ENCODE data around the gene PAN3.

DNA sequence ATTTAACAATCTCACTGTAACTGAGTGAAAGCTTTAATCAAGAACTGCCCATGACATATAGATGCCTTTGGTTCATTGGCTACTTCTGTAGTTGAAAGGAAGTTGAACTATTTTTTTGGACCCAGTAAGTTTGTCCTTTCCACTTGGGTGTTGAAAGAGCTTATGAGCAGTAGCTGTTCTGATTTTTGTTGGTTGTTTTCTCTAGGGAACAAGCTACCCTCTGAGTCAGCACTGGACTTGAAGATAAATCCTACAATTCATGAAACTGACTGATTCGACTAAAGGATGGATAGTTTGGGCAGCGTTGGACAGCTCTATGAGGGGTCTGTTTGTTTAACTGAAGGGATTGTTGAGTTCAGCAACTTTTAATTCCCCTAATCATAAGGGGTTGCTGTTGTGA is 101.0 kb downstream of the PAN3 start:
- TF ChIP-seq GATA3 (IDR thresholded peaks at IDR 0.05; ENCODE audit: low read depth, low read length) = no peak
- TF ChIP-seq GATA2 (IDR thresholded peaks at IDR 0.05; ENCODE audit: low read depth, low read length) = no peak

Measured in SH-SY5Y (cell line).